GM19452 (cell line): ENCODE data around the gene ZBED1.
"Not testable (repeated sequence)": the region's sequence is repeated elsewhere in the genome, so short reads cannot be mapped to it uniquely, and the experiment has no call there.

ENCODE experiments used
- ATAC-seq: cut with Tn5 transposase; IDR thresholded peaks from one replicate; pipeline ENCODE4 v1.9.1; 2021; ENCODE audit not compliant: unreplicated experiment

ZBED1 gene

GRCh38 chrX:2498781-2499302 lies 1.9 kb downstream of the ZBED1 start:
- ATAC-seq, result no peak

GRCh38 chrX:2497961-2498780 lies 2.6 kb downstream of the ZBED1 start:
- ATAC-seq, result no peak

- no peak for ATAC-seq
These were observed 5.2 kb downstream of the ZBED1 start for GRCh38 chrX:2495595-2495994.

GRCh38 chrX:2492531-2493218 lies 8.1 kb downstream of the ZBED1 start:
- no peak for ATAC-seq

GRCh38 chrX:2490634-2491033 lies 10.1 kb downstream of the ZBED1 start:
- ATAC-seq, result no peak

GRCh38 chrX:2489446-2490445 lies 11.0 kb downstream of the ZBED1 start:
- ATAC-seq, result no peak

GRCh38 chrX:2488621-2489285 lies 12.0 kb downstream of the ZBED1 start:
- no peak for ATAC-seq

GRCh38 chrX:2487366-2487765 lies 13.4 kb downstream of the ZBED1 start:
- no peak for ATAC-seq

- no peak for ATAC-seq
These were observed 14.2 kb downstream of the ZBED1 start for GRCh38 chrX:2486476-2487133.

GRCh38 chrX:2485789-2486345 lies 14.9 kb downstream of the ZBED1 start:
- no peak for ATAC-seq

GRCh38 chrX:2484721-2485648 lies 15.8 kb downstream of the ZBED1 start:
- ATAC-seq, result no peak

GRCh38 chrX:2484256-2484655 lies 16.5 kb downstream of the ZBED1 start:
- ATAC-seq, result no peak

GRCh38 chrX:2483398-2484060 lies 17.2 kb downstream of the ZBED1 start:
- no peak for ATAC-seq

GRCh38 chrX:2481597-2481996 lies 19.2 kb downstream of the ZBED1 start:
- ATAC-seq, result not testable (repeated sequence)

- not testable (repeated sequence) for ATAC-seq
These were observed 20.8 kb downstream of the ZBED1 start for GRCh38 chrX:2479982-2480381.

- ATAC-seq, result no peak
These were observed 21.4 kb downstream of the ZBED1 start for GRCh38 chrX:2479420-2479780.

- ATAC-seq, result no peak
These were observed 22.0 kb downstream of the ZBED1 start for GRCh38 chrX:2478546-2479419.
